Measurements from ENCODE around the gene C1RL.

C1RL gene

DNA sequence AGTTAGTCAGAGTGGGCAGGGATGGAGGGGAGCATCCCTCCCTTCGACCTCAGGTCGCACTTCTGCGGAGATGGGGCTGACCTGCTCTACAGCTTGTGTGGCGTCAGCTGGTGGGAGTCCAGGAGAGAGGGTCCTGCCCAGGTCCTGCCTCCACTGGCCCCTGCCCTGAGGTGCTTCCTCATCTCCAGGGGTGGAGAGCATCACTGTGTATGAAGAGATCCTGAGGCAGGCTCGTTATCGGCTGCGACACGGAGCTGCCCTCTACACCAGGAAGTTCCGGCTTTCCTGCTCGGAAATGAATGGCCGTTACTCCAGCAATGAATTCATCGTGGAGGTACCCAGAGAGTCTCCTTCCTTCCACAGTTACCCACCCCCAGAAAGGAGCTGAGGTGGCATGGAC lies 41.3 kb upstream of the C1RL start:
- peaks cover 70% of the 10 kb centered on the region for H3K36me3 ChIP-seq (ENCODE audit: control insufficient read depth, insufficient read depth, low read length)
- no peaks in the 10 kb centered on the region for H3K27me3 ChIP-seq (replicated peaks; ENCODE audit: control insufficient read depth, insufficient read depth, low read length, poor library complexity, severe bottlenecking)
- no peak overlapping the region for H3K27ac ChIP-seq (ENCODE audit: insufficient read depth, low read length, poor library complexity, severe bottlenecking)
- no peak overlapping the region for H3K4me3 ChIP-seq (ENCODE audit: insufficient read depth, low read depth, low read length, poor library complexity, severe bottlenecking)
- H3K4me1 ChIP-seq (ENCODE audit: control insufficient read depth, insufficient read depth, low read length, poor library complexity, severe bottlenecking), result no peaks in the 10 kb centered on the region
- no peaks in the 10 kb centered on the region for H3K9me3 ChIP-seq (ENCODE audit: control insufficient read depth, low read length)
- no peak for DNase-seq

DNA sequence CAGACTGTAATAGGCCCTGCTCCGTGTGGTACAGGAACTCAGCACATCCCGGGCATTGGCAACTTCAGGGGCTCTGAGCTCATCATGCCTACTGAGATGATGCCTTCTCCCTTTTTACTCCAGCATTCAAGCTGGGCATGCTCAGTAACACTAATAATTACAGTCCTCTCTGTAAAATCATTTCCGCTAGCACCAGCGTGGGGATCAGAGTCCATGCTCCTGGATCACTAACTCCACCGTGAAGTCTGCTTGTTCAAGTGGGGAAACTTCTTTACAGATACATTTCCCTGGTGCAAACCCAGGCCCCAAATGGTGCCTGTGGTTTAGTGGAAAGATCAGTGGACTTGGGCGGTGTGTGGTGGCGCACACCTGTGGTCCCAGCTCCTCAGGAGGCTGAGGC lies 37.9 kb upstream of the C1RL start:
- DNase-seq, result no peak
- H3K27ac ChIP-seq (ENCODE audit: insufficient read depth, low read length, poor library complexity, severe bottlenecking), result no peak overlapping the region
- no peaks in the 10 kb centered on the region for H3K9me3 ChIP-seq (ENCODE audit: control insufficient read depth, low read length)
- no peaks in the 10 kb centered on the region for H3K27me3 ChIP-seq (replicated peaks; ENCODE audit: control insufficient read depth, insufficient read depth, low read length, poor library complexity, severe bottlenecking)
- H3K4me1 ChIP-seq (ENCODE audit: control insufficient read depth, insufficient read depth, low read length, poor library complexity, severe bottlenecking), result no peaks in the 10 kb centered on the region
- peaks cover 43% of the 10 kb centered on the region for H3K36me3 ChIP-seq (ENCODE audit: control insufficient read depth, insufficient read depth, low read length)
- H3K4me3 ChIP-seq (ENCODE audit: insufficient read depth, low read depth, low read length, poor library complexity, severe bottlenecking), result no peak overlapping the region

DNA sequence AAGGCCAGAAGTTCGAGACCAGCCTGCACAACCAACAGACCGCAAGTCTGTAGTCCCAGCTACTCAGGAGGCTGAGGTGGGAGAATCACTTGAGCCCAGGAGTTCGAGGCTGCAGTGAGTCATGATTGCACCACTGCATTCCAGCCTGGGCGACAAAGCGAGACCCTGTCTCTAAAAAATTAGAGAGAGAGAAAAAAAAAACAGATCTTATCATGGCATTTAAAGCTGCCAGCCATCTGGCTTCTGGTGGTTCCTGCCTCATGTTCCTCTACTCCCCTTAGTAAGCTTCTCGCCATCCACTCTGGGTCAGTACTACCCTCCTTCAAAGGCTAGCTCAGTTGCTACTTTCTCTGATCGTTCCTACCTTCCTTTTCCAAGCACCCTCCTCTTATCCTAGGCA lies 37.2 kb upstream of the C1RL start:
- Histone ChIP-seq H3K27me3 (replicated peaks; ENCODE audit: control insufficient read depth, insufficient read depth, low read length, poor library complexity, severe bottlenecking) (no peaks in the 10 kb centered on the region), H3K4me1 (ENCODE audit: control insufficient read depth, insufficient read depth, low read length, poor library complexity, severe bottlenecking) (no peaks in the 10 kb centered on the region), H3K4me3 (ENCODE audit: insufficient read depth, low read depth, low read length, poor library complexity, severe bottlenecking) (no peak overlapping the region), H3K27ac (ENCODE audit: insufficient read depth, low read length, poor library complexity, severe bottlenecking) (no peak overlapping the region), H3K36me3 (ENCODE audit: control insufficient read depth, insufficient read depth, low read length) (peaks cover 47% of the 10 kb centered on the region), H3K9me3 (ENCODE audit: control insufficient read depth, low read length) (no peaks in the 10 kb centered on the region)
- no peak for DNase-seq

DNA sequence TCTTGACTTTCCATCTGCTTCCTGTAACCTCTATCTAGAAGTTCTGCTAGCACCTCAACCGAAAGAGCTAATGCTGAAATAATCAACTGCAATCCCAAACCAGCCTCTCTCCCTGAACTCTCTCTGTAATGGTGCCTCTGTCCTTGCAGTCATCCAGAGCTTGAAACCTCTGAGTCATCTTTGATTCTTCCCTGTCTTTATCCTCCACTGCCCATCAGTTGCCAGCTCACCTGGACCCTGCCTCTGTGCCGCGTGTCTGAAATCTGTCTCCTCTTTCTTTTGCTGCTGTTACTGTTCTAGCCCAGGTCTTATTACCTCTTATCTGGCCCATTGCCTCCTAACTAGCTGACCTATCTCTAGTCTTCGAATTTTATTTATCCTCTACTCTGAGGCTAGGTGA lies 36.7 kb upstream of the C1RL start:
- no peak for DNase-seq
- Histone ChIP-seq H3K36me3 (ENCODE audit: control insufficient read depth, insufficient read depth, low read length) (peaks cover 45% of the 10 kb centered on the region), H3K4me3 (ENCODE audit: insufficient read depth, low read depth, low read length, poor library complexity, severe bottlenecking) (no peak overlapping the region), H3K4me1 (ENCODE audit: control insufficient read depth, insufficient read depth, low read length, poor library complexity, severe bottlenecking) (no peaks in the 10 kb centered on the region), H3K9me3 (ENCODE audit: control insufficient read depth, low read length) (no peaks in the 10 kb centered on the region), H3K27ac (ENCODE audit: insufficient read depth, low read length, poor library complexity, severe bottlenecking) (no peak overlapping the region), H3K27me3 (replicated peaks; ENCODE audit: control insufficient read depth, insufficient read depth, low read length, poor library complexity, severe bottlenecking) (no peaks in the 10 kb centered on the region)

DNA sequence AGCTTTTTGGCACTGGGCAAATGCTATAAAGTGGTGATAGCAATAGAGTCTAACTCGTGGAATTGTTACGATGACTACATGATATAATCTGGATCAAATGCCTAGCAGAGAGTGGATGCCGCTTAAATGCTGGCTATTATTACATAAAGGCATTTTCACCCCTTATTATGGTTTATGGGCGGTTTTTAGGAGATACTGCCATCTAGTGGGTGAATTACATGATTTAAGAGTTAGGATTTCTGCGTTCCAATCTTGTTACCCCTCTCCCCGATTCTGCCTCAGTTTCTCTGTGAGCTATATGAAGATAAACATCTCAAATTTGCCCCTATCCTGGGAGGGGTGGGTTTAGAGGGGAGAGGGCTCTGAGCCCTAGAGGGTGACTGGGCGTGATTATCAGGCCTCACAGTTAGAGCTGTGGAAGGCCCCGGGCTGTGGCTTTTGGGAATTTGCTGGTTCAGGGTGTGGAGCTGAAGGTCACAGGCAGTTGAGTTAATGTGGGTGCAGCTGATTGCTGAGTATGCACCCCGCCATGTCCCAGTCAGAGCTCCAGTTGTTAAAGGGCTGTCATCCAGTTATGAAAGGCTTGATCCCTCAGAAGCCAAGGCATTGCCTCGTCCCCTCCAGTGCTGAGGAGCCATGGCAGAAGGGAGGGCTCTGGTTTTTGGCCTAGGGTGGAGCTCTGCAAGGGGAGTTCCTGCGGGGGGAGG lies 35.6 kb upstream of the C1RL start:
- Histone ChIP-seq H3K4me1 (ENCODE audit: control insufficient read depth, insufficient read depth, low read length, poor library complexity, severe bottlenecking) (no peaks in the 10 kb centered on the region), H3K36me3 (ENCODE audit: control insufficient read depth, insufficient read depth, low read length) (peaks cover 34% of the 10 kb centered on the region)
- no peak for DNase-seq

DNA sequence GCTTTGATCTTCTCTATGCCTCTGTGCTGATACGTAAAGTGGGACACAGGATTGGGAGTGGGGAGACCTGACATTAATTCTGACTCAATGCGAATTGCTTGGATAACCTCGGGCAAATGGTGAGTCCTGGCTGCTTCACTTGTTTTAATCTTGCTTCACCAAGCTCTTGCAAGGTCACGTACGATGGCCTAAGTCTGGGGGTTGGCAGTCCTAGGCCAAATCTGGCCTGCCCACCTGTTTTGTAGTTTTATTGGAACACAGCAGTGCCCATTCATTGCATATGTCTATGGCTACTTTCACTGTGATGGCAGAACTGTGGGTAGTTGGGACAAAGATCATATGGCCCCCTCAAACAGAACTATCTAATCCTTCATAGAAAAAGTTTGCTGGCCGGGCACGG lies 34.5 kb upstream of the C1RL start:
- no peaks in the 10 kb centered on the region for H3K9me3 ChIP-seq (ENCODE audit: control insufficient read depth, low read length)
- no peaks in the 10 kb centered on the region for H3K27me3 ChIP-seq (replicated peaks; ENCODE audit: control insufficient read depth, insufficient read depth, low read length, poor library complexity, severe bottlenecking)
- DNase-seq, result no peak
- H3K4me3 ChIP-seq (ENCODE audit: insufficient read depth, low read depth, low read length, poor library complexity, severe bottlenecking), result no peak overlapping the region
- peaks cover 25% of the 10 kb centered on the region for H3K36me3 ChIP-seq (ENCODE audit: control insufficient read depth, insufficient read depth, low read length)
- no peak overlapping the region for H3K27ac ChIP-seq (ENCODE audit: insufficient read depth, low read length, poor library complexity, severe bottlenecking)
- no peaks in the 10 kb centered on the region for H3K4me1 ChIP-seq (ENCODE audit: control insufficient read depth, insufficient read depth, low read length, poor library complexity, severe bottlenecking)

More for the DNA sequence above, 35.6 kb upstream of the C1RL start:
- H3K9me3 ChIP-seq (ENCODE audit: control insufficient read depth, low read length), result no peaks in the 10 kb centered on the region
- H3K27ac ChIP-seq (ENCODE audit: insufficient read depth, low read length, poor library complexity, severe bottlenecking), result no peak overlapping the region
- H3K4me3 ChIP-seq (ENCODE audit: insufficient read depth, low read depth, low read length, poor library complexity, severe bottlenecking), result no peak overlapping the region
- no peaks in the 10 kb centered on the region for H3K27me3 ChIP-seq (replicated peaks; ENCODE audit: control insufficient read depth, insufficient read depth, low read length, poor library complexity, severe bottlenecking)

DNA sequence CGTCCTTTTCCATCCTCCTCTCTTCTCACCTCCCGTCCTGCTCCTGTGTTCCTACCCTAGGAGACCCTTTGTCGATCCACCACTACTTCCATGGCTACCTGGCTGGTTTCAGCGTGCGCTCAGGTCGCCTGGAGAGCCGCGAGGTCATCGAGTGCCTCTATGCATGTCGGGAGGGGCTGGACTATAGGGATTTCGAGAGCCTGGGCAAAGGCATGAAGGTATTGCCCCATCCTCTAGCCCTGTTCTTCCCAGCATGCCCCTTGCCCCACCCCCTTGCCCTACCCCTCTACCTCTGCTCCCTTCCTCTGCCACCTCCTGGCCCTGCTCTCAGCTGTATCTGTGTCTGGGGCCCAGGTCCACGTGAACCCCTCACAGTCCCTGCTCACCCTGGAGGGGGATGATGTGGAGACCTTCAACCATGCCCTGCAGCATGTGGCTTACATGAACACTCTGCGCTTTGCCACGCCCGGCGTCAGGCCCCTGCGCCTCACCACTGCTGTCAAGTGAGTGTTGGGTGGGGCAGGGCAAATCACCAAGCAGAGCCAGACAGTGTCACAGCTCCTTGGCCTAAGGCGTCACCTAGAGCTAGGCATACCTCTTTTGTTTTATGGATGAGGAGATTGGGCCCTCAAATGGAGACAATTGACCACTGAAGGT lies 33.9 kb upstream of the C1RL start:
- no peaks in the 10 kb centered on the region for H3K4me1 ChIP-seq (ENCODE audit: control insufficient read depth, insufficient read depth, low read length, poor library complexity, severe bottlenecking)
- H3K4me3 ChIP-seq (ENCODE audit: insufficient read depth, low read depth, low read length, poor library complexity, severe bottlenecking), result no peak overlapping the region
- H3K27ac ChIP-seq (ENCODE audit: insufficient read depth, low read length, poor library complexity, severe bottlenecking), result no peak overlapping the region
- peaks cover 19% of the 10 kb centered on the region for H3K36me3 ChIP-seq (ENCODE audit: control insufficient read depth, insufficient read depth, low read length)
- DNase-seq, result no peak
- H3K9me3 ChIP-seq (ENCODE audit: control insufficient read depth, low read length), result no peaks in the 10 kb centered on the region
- no peaks in the 10 kb centered on the region for H3K27me3 ChIP-seq (replicated peaks; ENCODE audit: control insufficient read depth, insufficient read depth, low read length, poor library complexity, severe bottlenecking)

DNA sequence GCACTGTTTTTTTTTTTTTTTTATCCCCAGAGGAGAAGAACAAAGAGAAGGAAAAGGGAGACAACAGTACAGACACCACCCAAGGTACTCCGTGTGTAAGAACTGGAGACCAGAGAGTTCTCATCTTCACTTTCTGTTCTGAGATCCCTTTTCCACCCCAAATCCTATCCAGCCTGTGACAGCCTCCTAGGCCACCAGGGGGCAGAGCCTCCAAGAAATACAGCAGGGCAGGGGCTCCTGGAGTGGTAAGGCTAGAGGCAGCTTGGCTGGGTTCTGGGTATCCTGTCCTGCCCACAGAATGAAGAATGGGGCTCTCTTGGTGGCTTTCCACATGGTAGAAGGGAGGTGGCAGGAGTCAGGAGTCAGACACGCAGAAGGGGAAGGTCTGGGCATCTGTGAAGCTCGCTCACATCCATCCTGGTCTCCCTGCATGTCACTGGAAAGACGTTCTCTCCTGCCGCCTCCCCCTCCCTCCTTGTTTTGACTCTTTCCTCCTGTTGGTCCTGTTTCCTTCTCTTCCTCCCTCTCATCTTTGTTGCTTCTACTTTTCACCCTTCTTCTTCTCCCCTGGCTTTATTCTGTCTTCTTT lies 33.1 kb upstream of the C1RL start:
- H3K36me3 ChIP-seq (ENCODE audit: control insufficient read depth, insufficient read depth, low read length), result peaks cover 26% of the 10 kb centered on the region
- H3K4me3 ChIP-seq (ENCODE audit: insufficient read depth, low read depth, low read length, poor library complexity, severe bottlenecking), result no peak overlapping the region
- no peaks in the 10 kb centered on the region for H3K27me3 ChIP-seq (replicated peaks; ENCODE audit: control insufficient read depth, insufficient read depth, low read length, poor library complexity, severe bottlenecking)
- H3K27ac ChIP-seq (ENCODE audit: insufficient read depth, low read length, poor library complexity, severe bottlenecking), result no peak overlapping the region
- DNase-seq, result peak in 2 of 3 donors; percentile 11 to 16
- H3K9me3 ChIP-seq (ENCODE audit: control insufficient read depth, low read length), result no peaks in the 10 kb centered on the region
- no peaks in the 10 kb centered on the region for H3K4me1 ChIP-seq (ENCODE audit: control insufficient read depth, insufficient read depth, low read length, poor library complexity, severe bottlenecking)

DNA sequence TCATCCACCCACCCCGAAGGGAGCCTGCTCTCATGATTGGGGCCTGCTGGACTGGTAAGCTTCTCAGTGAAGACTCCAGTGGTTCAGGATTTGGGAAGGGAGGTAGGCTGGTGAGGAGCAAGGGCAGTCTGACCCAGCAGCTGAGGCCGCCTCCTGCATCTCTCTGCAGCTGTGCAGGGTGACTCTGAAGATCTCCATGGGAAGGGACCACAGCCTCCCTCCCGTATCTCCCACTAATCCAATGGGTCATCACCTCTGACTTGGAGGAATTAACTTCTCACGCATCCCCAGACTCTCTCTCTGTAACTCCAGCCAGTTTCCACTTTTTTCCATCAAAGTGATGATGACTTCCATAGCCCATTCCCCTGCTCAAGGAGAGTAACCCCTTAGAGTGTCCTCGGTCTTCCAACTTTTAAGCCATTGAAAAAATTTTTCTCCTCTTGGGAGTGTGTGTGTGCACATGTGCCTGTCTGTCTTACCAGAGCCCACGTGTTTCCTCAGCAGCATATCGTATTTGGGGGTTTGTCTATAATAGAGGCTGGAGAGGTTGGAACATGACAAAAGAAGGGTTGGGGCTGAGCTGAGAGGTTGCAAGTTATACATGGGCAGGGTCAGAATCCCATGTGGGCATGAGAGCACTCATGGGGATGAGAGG lies 32.5 kb upstream of the C1RL start:
- H3K36me3 ChIP-seq (ENCODE audit: control insufficient read depth, insufficient read depth, low read length), result peaks cover 26% of the 10 kb centered on the region
- no peak for DNase-seq
- no peaks in the 10 kb centered on the region for H3K27me3 ChIP-seq (replicated peaks; ENCODE audit: control insufficient read depth, insufficient read depth, low read length, poor library complexity, severe bottlenecking)
- H3K27ac ChIP-seq (ENCODE audit: insufficient read depth, low read length, poor library complexity, severe bottlenecking), result no peak overlapping the region
- no peaks in the 10 kb centered on the region for H3K9me3 ChIP-seq (ENCODE audit: control insufficient read depth, low read length)
- H3K4me1 ChIP-seq (ENCODE audit: control insufficient read depth, insufficient read depth, low read length, poor library complexity, severe bottlenecking), result no peaks in the 10 kb centered on the region
- H3K4me3 ChIP-seq (ENCODE audit: insufficient read depth, low read depth, low read length, poor library complexity, severe bottlenecking), result no peak overlapping the region

DNA sequence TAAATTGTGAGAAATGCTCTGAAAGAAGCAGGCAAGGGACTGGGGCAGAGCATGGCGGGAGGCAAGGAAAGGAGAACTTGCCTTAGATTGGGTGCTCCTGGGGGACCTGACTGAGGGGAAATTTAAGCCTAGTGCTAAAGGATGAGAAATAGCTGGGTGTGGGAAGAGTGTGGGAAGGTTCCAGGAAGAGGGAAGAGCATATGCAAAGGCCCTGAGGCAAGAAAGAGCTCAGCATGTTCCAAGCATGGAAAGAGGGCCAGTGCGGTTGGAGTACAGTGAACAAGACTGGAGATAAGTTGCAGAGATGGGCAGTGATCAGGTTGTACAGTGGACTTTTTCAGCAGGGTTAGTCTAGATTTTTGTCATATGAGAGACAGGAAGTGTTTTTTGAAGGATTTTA lies 30.2 kb upstream of the C1RL start:
- DNase-seq, result no peak
- Histone ChIP-seq H3K9me3 (ENCODE audit: control insufficient read depth, low read length) (no peaks in the 10 kb centered on the region), H3K27ac (ENCODE audit: insufficient read depth, low read length, poor library complexity, severe bottlenecking) (no peak overlapping the region), H3K36me3 (ENCODE audit: control insufficient read depth, insufficient read depth, low read length) (peaks cover 44% of the 10 kb centered on the region), H3K4me1 (ENCODE audit: control insufficient read depth, insufficient read depth, low read length, poor library complexity, severe bottlenecking) (no peaks in the 10 kb centered on the region), H3K27me3 (replicated peaks; ENCODE audit: control insufficient read depth, insufficient read depth, low read length, poor library complexity, severe bottlenecking) (no peaks in the 10 kb centered on the region), H3K4me3 (ENCODE audit: insufficient read depth, low read depth, low read length, poor library complexity, severe bottlenecking) (no peak overlapping the region)
